Adrenal gland (tissue), 5 donors: Measurements from ENCODE around the gene PWWP2B.

ENCODE experiments used
- CTCF ChIP-seq, 6 experiments: fragments of 450-650 bp in 4 of 6; fragments of 200-600 bp in 2 of 6; sonication (generic) in 1 of 6; IDR thresholded peaks; 1 replicate in 5 of 6; 2 replicates in 1 of 6; pipeline versions ENCODE4 v1.5.1 to v1.8.0; 2016 to 2021; ENCODE audit warnings: antibody characterized with exemption in 6 of 6, mild to moderate bottlenecking in 2 of 6, moderate library complexity in 1 of 6
- POLR2A ChIP-seq, 2 donors: fragments of 450-650 bp; IDR thresholded peaks; one replicate each; pipeline ENCODE4 v1.6.1; 2017; ENCODE audit warnings: antibody characterized with exemption in 2 of 2, mild to moderate bottlenecking in 2 of 2, moderate library complexity in 1 of 2
- donor health status: DM: no; HTN: no; CAD: no.

GRCh38 chr10:132374176-132374575 is 22.8 kb upstream of the PWWP2B start:
- TF ChIP-seq CTCF (IDR thresholded peaks at IDR 0.05) (no peak), POLR2A (IDR thresholded peaks at IDR 0.05) (no peak)
